GM23338 (cell line): ENCODE data around the gene KRTAP19-7. TPM values are rescaled to one million over a fixed set of nuclear protein-coding genes. Genes with fewer than 3 reads are reported as not detected.

Source experiments
- ATAC-seq: fragments of 200-7000 bp; cut with Tn5 transposase; 3 replicates; pipeline ENCODE4 v1.9.1; 2020
- DNase-seq: peaks from one replicate; pipeline ENCODE4 v3.0.0-alpha.2; 2015; ENCODE audit warnings: low spot score
- H2AFZ ChIP-seq: fragments of 200-600 bp; sonication (generic); 2 replicates; pipeline ENCODE4 v1.8.0; 2016; ENCODE audit warnings: antibody characterized with exemption, mild to moderate bottlenecking, moderate library complexity
- H3F3A ChIP-seq: fragments of 200-600 bp; sonication (generic); replicated peaks from 2 replicates; pipeline ENCODE4 v1.8.0; 2017; ENCODE audit warnings: antibody characterized with exemption, mixed run types, low read depth
- H3K27ac ChIP-seq: fragments of 200-600 bp; sonication (generic); 2 replicates; pipeline ENCODE4 v1.6.1; 2016; ENCODE audit warnings: low read depth
- H3K27me3 ChIP-seq: fragments of 200-600 bp; sonication (generic); 2 replicates; pipeline ENCODE4 v1.8.0; 2016; ENCODE audit warnings: mild to moderate bottlenecking, mixed run types, moderate library complexity; ENCODE audit not compliant: insufficient read depth
- H3K36me3 ChIP-seq: fragments of 200-600 bp; sonication (generic); 2 replicates; pipeline ENCODE4 v1.8.0; 2016; ENCODE audit warnings: mild to moderate bottlenecking; ENCODE audit not compliant: insufficient read depth
- H3K4me1 ChIP-seq: fragments of 200-600 bp; sonication (generic); 2 replicates; pipeline ENCODE4 v1.8.0; 2016; ENCODE audit warnings: mild to moderate bottlenecking, moderate library complexity; ENCODE audit not compliant: insufficient read depth
- H3K4me2 ChIP-seq: fragments of 200-600 bp; sonication (generic); 2 replicates; pipeline ENCODE4 v1.7.1; 2017; ENCODE audit warnings: mixed run types
- H3K4me3 ChIP-seq: fragments of 200-600 bp; sonication (generic); 2 replicates; pipeline ENCODE4 v1.6.1; 2016; ENCODE audit warnings: mixed run types
- H3K79me2 ChIP-seq: fragments of 200-600 bp; sonication (generic); replicated peaks from 2 replicates; pipeline ENCODE4 v1.8.0; 2017; ENCODE audit warnings: mild to moderate bottlenecking; ENCODE audit not compliant: insufficient read depth
- H3K9me2 ChIP-seq: fragments of 200-600 bp; sonication (generic); 2 replicates; pipeline ENCODE4 v1.8.0; 2017; ENCODE audit not compliant: insufficient read depth
- H4K20me1 ChIP-seq: fragments of 200-600 bp; sonication (generic); replicated peaks from 2 replicates; pipeline ENCODE4 v1.8.0; 2017; ENCODE audit warnings: mild to moderate bottlenecking; ENCODE audit not compliant: insufficient read depth
- H3K27ac Mint-ChIP-seq: 2 replicates; pipeline ENCODE4 v1.8.0; 2020; ENCODE audit warnings: inconsistent platforms, mild to moderate bottlenecking, moderate library complexity, mixed read lengths
- H3K27me3 Mint-ChIP-seq: 3 replicates; pipeline ENCODE4 v1.8.0; 2022; ENCODE audit warnings: low read depth, mild to moderate bottlenecking, moderate library complexity, mixed read lengths, inconsistent platforms; ENCODE audit not compliant: insufficient read depth, poor library complexity
- H3K36me3 Mint-ChIP-seq: 3 replicates; pipeline ENCODE4 v1.8.0; 2021; ENCODE audit warnings: low read depth, mild to moderate bottlenecking, inconsistent platforms, moderate library complexity, mixed read lengths
- H3K4me1 Mint-ChIP-seq: 3 replicates; pipeline ENCODE4 v1.8.0; 2020; ENCODE audit warnings: mild to moderate bottlenecking, inconsistent platforms, mixed read lengths
- H3K4me3 Mint-ChIP-seq: 3 replicates; pipeline ENCODE4 v1.8.0; 2021; ENCODE audit warnings: moderate library complexity, mild to moderate bottlenecking, inconsistent platforms, mixed read lengths
- H3K9me3 Mint-ChIP-seq: 3 replicates; pipeline ENCODE4 v1.8.0; 2020; ENCODE audit warnings: moderate library complexity, mild to moderate bottlenecking, inconsistent platforms, mixed read lengths
- CREB1 ChIP-seq: fragments of 250-450 bp; sonication (Bioruptor Pico); IDR thresholded peaks from 2 replicates; pipeline ENCODE4 v1.5.0; 2020; ENCODE audit warnings: low read depth, mild to moderate bottlenecking, moderate library complexity
- CTCF ChIP-seq, 2 experiments: fragments of 200-600 bp in 1 of 2; sonication (generic) in 1 of 2; conservative IDR thresholded peaks; 2 replicates each; pipeline versions ENCODE4 v1.5.1 to v1.6.1; 2016 to 2017; ENCODE audit warnings: antibody characterized with exemption in 2 of 2, low read depth in 2 of 2, mild to moderate bottlenecking in 2 of 2, moderate library complexity in 1 of 2
- ETS1 ChIP-seq: IDR thresholded peaks from 2 replicates; pipeline ENCODE4 v1.6.1; 2016; ENCODE audit warnings: antibody characterized with exemption
- EZH2phosphoT487 ChIP-seq: fragments of 200-600 bp; sonication (generic); IDR thresholded peaks from one replicate; pipeline ENCODE4 v1.8.1; 2018; ENCODE audit warnings: antibody characterized with exemption; ENCODE audit not compliant: unreplicated experiment
- NANOG ChIP-seq: IDR thresholded peaks from 2 replicates; pipeline ENCODE4 v1.6.1; 2016; ENCODE audit warnings: antibody characterized with exemption, borderline replicate concordance
- POLR2AphosphoS5 ChIP-seq: IDR thresholded peaks from 2 replicates; pipeline ENCODE4 v1.6.1; 2016; ENCODE audit warnings: antibody characterized with exemption, low read depth
- STAT1 ChIP-seq: IDR thresholded peaks from one replicate; pipeline ENCODE4 v1.6.1; 2016; ENCODE audit warnings: antibody characterized with exemption; ENCODE audit not compliant: unreplicated experiment
- polyA plus RNA-seq: library from polyadenylated mRNA; unstranded; fragments of >200 nt; fragmentation: Nextera tagmentation; extraction: Ambion mirVana; gene quantifications from 2 replicates; pipeline ENCODE4 v1.2.1, GENCODE V29; 2016
- total RNA-seq: library from RNA; depleted of rRNA; stranded (reverse); fragments of >200 nt; shearing (Covaris generic); gene quantifications from 2 replicates; pipeline ENCODE4 v1.2.3, GENCODE V29; 2014
- TF ChIP-seq, protein P1 (sequence below): IDR thresholded peaks from one replicate; pipeline ENCODE4 v1.6.1; 2018; ENCODE audit warnings: antibody characterized with exemption; ENCODE audit not compliant: unreplicated experiment

KRTAP19-7 gene
- total and polyA plus RNA-seq, 2 experiments from 2014 or later, result not detected

DNA sequence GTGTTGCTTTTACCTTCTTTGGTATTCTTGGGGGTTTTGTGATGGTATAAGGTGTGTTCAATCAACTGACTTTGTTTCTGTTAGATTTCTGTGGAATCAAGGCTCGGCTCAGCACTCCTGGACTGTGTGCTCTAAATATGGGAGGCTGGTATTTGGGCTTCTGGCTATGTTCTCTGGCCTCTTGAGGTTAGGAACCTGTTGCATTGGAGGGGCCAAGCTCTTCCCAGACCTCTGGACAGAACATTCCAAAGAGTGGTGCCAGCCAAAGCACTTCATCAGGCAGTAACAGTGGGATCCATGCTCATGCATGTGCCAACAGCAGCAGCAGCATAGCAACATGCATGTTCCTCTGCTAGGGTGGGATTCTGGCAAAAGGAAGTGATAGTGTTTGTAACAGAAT is 8.3 kb downstream of the KRTAP19-7 start:
- ATAC-seq, result no peak
- H3K9me3 Mint-ChIP-seq, result no peaks in the 10 kb centered on the region; the same call in 2 of the 3 replicates

More for the DNA sequence above, 8.3 kb downstream of the KRTAP19-7 start:
- Histone ChIP-seq H3K36me3 (no peaks in the 10 kb centered on the region), H2AFZ (no peak overlapping the region), H3K27ac (no peak overlapping the region), H3K79me2 (no peaks in the 10 kb centered on the region), H3K9me2 (peaks cover 5% of the 10 kb centered on the region; the same call in 1 of the 2 replicates), H3K4me2 (no peak overlapping the region), H3K4me3 (no peak overlapping the region), H4K20me1 (no peaks in the 10 kb centered on the region), H3K4me1 (no peaks in the 10 kb centered on the region), H3K27me3 (no peaks in the 10 kb centered on the region), H3F3A (no peaks in the 10 kb centered on the region)
- TF ChIP-seq POLR2AphosphoS5 (no peak), STAT1 (no peak), ETS1 (no peak), NANOG (no peak), CTCF (conservative IDR thresholded peaks at IDR 0.05; ENCODE audit: low read depth in 2 of 2) (no peak), CREB1 (CRISPR knock-in tag) (no peak), EZH2phosphoT487 (no peak)
- TF ChIP-seq, protein P1, sequence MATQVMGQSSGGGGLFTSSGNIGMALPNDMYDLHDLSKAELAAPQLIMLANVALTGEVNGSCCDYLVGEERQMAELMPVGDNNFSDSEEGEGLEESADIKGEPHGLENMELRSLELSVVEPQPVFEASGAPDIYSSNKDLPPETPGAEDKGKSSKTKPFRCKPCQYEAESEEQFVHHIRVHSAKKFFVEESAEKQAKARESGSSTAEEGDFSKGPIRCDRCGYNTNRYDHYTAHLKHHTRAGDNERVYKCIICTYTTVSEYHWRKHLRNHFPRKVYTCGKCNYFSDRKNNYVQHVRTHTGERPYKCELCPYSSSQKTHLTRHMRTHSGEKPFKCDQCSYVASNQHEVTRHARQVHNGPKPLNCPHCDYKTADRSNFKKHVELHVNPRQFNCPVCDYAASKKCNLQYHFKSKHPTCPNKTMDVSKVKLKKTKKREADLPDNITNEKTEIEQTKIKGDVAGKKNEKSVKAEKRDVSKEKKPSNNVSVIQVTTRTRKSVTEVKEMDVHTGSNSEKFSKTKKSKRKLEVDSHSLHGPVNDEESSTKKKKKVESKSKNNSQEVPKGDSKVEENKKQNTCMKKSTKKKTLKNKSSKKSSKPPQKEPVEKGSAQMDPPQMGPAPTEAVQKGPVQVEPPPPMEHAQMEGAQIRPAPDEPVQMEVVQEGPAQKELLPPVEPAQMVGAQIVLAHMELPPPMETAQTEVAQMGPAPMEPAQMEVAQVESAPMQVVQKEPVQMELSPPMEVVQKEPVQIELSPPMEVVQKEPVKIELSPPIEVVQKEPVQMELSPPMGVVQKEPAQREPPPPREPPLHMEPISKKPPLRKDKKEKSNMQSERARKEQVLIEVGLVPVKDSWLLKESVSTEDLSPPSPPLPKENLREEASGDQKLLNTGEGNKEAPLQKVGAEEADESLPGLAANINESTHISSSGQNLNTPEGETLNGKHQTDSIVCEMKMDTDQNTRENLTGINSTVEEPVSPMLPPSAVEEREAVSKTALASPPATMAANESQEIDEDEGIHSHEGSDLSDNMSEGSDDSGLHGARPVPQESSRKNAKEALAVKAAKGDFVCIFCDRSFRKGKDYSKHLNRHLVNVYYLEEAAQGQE, result no peak
- no peaks in the 10 kb centered on the region for H3K4me1 Mint-ChIP-seq
- H3K4me3 Mint-ChIP-seq, result no peak overlapping the region
- H3K27ac Mint-ChIP-seq, result no peak overlapping the region
- H3K36me3 Mint-ChIP-seq, result no peaks in the 10 kb centered on the region
- DNase-seq, result no peak
- H3K27me3 Mint-ChIP-seq, result no peaks in the 10 kb centered on the region
